Measurements from ENCODE around the gene RASGRF2. TPM values are rescaled to one million over a fixed set of nuclear protein-coding genes. Genes with fewer than 3 reads are reported as not detected.

The RASGRF2 gene
- total RNA-seq, 1 donor from 2014 or later, result 2.5 TPM

GRCh38 chr5:81019748-81020147 is 59.6 kb downstream of the RASGRF2 start:
- no peak overlapping the region for H3K27ac Mint-ChIP-seq (ENCODE audit: unreplicated experiment)
- H3K4me1 Mint-ChIP-seq (ENCODE audit: unreplicated experiment), result no peaks in the 10 kb centered on the region
- H3K4me3 Mint-ChIP-seq (ENCODE audit: unreplicated experiment), result no peak overlapping the region
- H3K9me3 Mint-ChIP-seq (ENCODE audit: unreplicated experiment), result no peaks in the 10 kb centered on the region
- TF ChIP-seq CTCF (IDR thresholded peaks at IDR 0.05; ENCODE audit: unreplicated experiment), result no peak
- H3K36me3 Mint-ChIP-seq (ENCODE audit: low read depth, unreplicated experiment), result no peaks in the 10 kb centered on the region
- peaks cover 1% of the 10 kb centered on the region for H3K27me3 Mint-ChIP-seq (ENCODE audit: unreplicated experiment)
- DNase-seq (ENCODE audit: low spot score), result no peak

DNA sequence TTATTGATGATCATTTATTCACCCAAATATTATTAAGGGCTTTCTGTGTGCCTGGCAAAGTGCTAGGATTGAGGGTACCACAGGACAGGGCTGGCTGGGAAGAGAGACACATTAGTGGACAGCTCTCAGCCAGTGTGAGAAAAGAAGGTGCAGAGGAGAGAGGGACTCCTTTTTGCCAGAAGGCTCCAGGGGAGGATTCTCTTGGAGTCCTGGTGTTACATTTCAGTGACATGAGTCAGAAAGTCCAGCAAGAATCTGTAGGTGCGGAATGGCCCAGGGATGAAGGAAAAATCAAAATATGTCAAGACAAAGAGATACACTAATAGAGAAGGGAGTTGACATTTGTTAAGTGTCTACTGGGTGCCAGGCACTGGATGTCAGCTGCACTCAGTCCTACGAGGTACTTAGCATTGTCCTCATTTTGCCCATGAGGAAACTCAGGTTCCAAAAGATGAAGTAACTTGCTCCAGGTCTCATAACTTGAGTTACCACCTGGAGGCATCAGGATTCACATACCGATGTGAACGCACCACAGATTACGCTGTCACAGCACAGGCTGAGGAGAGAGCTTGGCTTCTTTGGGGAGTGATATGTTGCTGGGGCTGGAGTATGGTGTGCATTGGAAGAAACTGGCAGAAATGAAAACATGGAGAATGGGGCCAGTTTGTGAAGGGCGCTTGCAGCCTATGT is 60.5 kb downstream of the RASGRF2 start:
- no peak for TF ChIP-seq CTCF (IDR thresholded peaks at IDR 0.05; ENCODE audit: unreplicated experiment)

GRCh38 chr5:81021486-81021885 is 61.3 kb downstream of the RASGRF2 start:
- H3K27me3 Mint-ChIP-seq (ENCODE audit: unreplicated experiment), result peaks cover 1% of the 10 kb centered on the region
- no peak for DNase-seq (ENCODE audit: low spot score)
- H3K9me3 Mint-ChIP-seq (ENCODE audit: unreplicated experiment), result no peaks in the 10 kb centered on the region
- TF ChIP-seq CTCF (IDR thresholded peaks at IDR 0.05; ENCODE audit: unreplicated experiment), result no peak
- no peaks in the 10 kb centered on the region for H3K36me3 Mint-ChIP-seq (ENCODE audit: low read depth, unreplicated experiment)
- H3K4me1 Mint-ChIP-seq (ENCODE audit: unreplicated experiment), result no peaks in the 10 kb centered on the region
- H3K4me3 Mint-ChIP-seq (ENCODE audit: unreplicated experiment), result no peak overlapping the region
- no peak overlapping the region for H3K27ac Mint-ChIP-seq (ENCODE audit: unreplicated experiment)

More for the DNA sequence above, 60.5 kb downstream of the RASGRF2 start:
- Mint-ChIP-seq H3K27ac (ENCODE audit: unreplicated experiment) (no peak overlapping the region), H3K9me3 (ENCODE audit: unreplicated experiment) (no peaks in the 10 kb centered on the region), H3K36me3 (ENCODE audit: low read depth, unreplicated experiment) (no peaks in the 10 kb centered on the region), H3K27me3 (ENCODE audit: unreplicated experiment) (peaks cover 1% of the 10 kb centered on the region), H3K4me3 (ENCODE audit: unreplicated experiment) (no peak overlapping the region), H3K4me1 (ENCODE audit: unreplicated experiment) (no peaks in the 10 kb centered on the region)
- DNase-seq (ENCODE audit: low spot score), result no peak

GRCh38 chr5:81021951-81022687 is 62.0 kb downstream of the RASGRF2 start:
- H3K4me1 Mint-ChIP-seq (ENCODE audit: unreplicated experiment), result no peaks in the 10 kb centered on the region
- H3K27me3 Mint-ChIP-seq (ENCODE audit: unreplicated experiment), result peaks cover 1% of the 10 kb centered on the region
- DNase-seq (ENCODE audit: low spot score), result no peak
- H3K9me3 Mint-ChIP-seq (ENCODE audit: unreplicated experiment), result no peaks in the 10 kb centered on the region
- no peak overlapping the region for H3K4me3 Mint-ChIP-seq (ENCODE audit: unreplicated experiment)
- H3K27ac Mint-ChIP-seq (ENCODE audit: unreplicated experiment), result no peak overlapping the region
- TF ChIP-seq CTCF (IDR thresholded peaks at IDR 0.05; ENCODE audit: unreplicated experiment), result no peak
- no peaks in the 10 kb centered on the region for H3K36me3 Mint-ChIP-seq (ENCODE audit: low read depth, unreplicated experiment)

- Mint-ChIP-seq H3K9me3 (ENCODE audit: unreplicated experiment) (no peaks in the 10 kb centered on the region), H3K4me1 (ENCODE audit: unreplicated experiment) (no peaks in the 10 kb centered on the region), H3K36me3 (ENCODE audit: low read depth, unreplicated experiment) (no peaks in the 10 kb centered on the region), H3K27me3 (ENCODE audit: unreplicated experiment) (peaks cover 1% of the 10 kb centered on the region), H3K4me3 (ENCODE audit: unreplicated experiment) (no peak overlapping the region), H3K27ac (ENCODE audit: unreplicated experiment) (no peak overlapping the region)
- no peak for TF ChIP-seq CTCF (IDR thresholded peaks at IDR 0.05; ENCODE audit: unreplicated experiment)
- DNase-seq (ENCODE audit: low spot score), result no peak
Observed at GRCh38 chr5:81022688-81023084, 62.5 kb downstream of the RASGRF2 start.
